Measurements from ENCODE around the gene LEAP2.

The LEAP2 gene

DNA sequence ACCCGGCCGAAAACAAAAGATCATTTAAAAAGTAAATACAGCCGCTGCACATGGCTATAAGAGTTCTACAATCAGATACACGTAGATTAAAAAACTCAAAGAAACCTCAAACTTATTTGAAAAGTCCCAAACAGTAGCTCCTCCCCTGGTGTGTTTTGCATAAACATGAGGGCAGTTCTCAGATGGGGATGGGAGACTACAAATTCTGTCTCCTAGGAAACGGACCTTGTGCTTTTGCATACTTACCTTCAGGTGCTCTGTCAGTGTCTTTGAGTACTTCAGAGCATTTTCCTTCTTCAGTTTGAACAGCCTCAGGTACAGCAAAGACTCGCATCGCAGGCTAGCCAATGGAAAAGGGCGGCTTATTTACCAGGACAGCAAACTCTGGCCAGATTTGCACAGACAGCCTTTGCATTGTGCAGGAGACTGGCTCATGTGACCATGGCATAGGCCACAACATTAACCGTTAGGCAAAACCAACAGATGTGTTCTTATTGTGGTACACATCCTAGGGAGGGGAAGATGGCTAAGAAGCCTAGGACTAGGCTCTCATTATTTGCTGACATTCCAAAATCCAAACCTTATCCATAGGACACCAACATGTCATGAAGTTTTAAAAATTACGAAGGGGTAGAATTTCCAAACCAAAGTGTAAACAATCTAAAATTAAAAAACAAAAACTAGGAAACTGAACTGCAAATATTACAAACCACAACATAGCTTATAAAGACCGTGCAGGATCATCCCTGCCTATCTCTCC lies 12.8 kb downstream of the LEAP2 start:
- Histone ChIP-seq H3K23ac (ENCODE audit: low read length in 2 of 2) (no peak overlapping the region), H3K4me1 (ENCODE audit: control insufficient read depth, insufficient read depth, low read depth, low read length) (no peaks in the 10 kb centered on the region), H3K18ac (ENCODE audit: low read depth in 1 of 2, low read length in 2 of 2) (no peak overlapping the region), H2AFZ (ENCODE audit: low read depth, low read length) (no peak overlapping the region), H2BK12ac (ENCODE audit: low read length in 2 of 2) (no peak overlapping the region), H3K9me3 (ENCODE audit: control insufficient read depth, low read length) (no peaks in the 10 kb centered on the region), H3K27ac (ENCODE audit: low read length, poor library complexity, severe bottlenecking) (no peak overlapping the region), H3K4me2 (ENCODE audit: low read length, poor library complexity, severe bottlenecking) (no peak overlapping the region), H2AK5ac (ENCODE audit: low read length, severe bottlenecking) (no peak overlapping the region), H2BK120ac (ENCODE audit: low read depth, low read length) (no peak overlapping the region), H4K8ac (ENCODE audit: low read length) (no peak overlapping the region), H2BK15ac (ENCODE audit: low read depth, poor library complexity, severe bottlenecking) (no peak overlapping the region), H4K91ac (ENCODE audit: low read length) (no peak overlapping the region), H3K9ac (ENCODE audit: low read length) (no peak overlapping the region), H3K4ac (ENCODE audit: low read depth in 1 of 2, low read length in 2 of 2) (no peak overlapping the region), H3K14ac (ENCODE audit: low read length in 2 of 2) (no peak overlapping the region), H3K27me3 (ENCODE audit: control insufficient read depth in 1 of 2, insufficient read depth in 1 of 2, low read length in 2 of 2) (no peaks in the 10 kb centered on the region), H3K79me1 (replicated peaks; ENCODE audit: low read length, poor library complexity, severe bottlenecking) (peaks cover 3% of the 10 kb centered on the region), H2BK5ac (ENCODE audit: low read depth, low read length, poor library complexity, severe bottlenecking) (no peak overlapping the region), H3K4me3 (ENCODE audit: insufficient read depth in 1 of 2, low read depth in 1 of 2, low read length in 2 of 2) (no peak overlapping the region), H3K36me3 (ENCODE audit: control insufficient read depth in 1 of 2, insufficient read depth in 2 of 2, low read depth in 1 of 2, low read length in 2 of 2) (peaks cover 23 to 95% of the 10 kb centered on the region in 2 experiments)
- DNase-seq = no peak
- 96% methylated on average over 11 of the region's 11 CpGs for WGBS

DNA sequence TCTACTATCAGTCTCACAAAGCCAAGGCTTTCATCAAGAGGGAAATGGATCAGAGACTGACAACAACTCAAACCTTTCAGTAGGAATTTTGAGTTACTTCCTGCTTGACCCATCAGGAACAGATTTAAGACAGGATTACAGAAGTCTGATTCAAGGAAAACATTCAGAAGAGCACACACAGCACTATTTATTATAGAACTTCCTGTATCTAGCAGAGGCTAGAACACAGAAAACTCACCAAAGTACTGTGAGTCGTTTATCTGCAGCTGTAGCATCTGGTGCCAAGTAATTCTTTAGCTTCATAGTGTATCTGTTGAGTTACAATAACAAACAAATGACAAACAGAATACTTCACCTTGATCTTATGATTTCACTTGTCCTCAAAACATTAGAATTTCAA lies 13.8 kb downstream of the LEAP2 start:
- DNase-seq = no peak
- no peaks in the 10 kb centered on the region for H3K9me3 ChIP-seq (ENCODE audit: control insufficient read depth, low read length)
- no peak overlapping the region for H3K18ac ChIP-seq (ENCODE audit: low read depth in 1 of 2, low read length in 2 of 2)
- no peaks in the 10 kb centered on the region for H3K27me3 ChIP-seq (ENCODE audit: control insufficient read depth in 1 of 2, insufficient read depth in 1 of 2, low read length in 2 of 2)
- no peak overlapping the region for H2BK120ac ChIP-seq (ENCODE audit: low read depth, low read length)
- no peak overlapping the region for H2AK5ac ChIP-seq (ENCODE audit: low read length, severe bottlenecking)
- no peak overlapping the region for H3K27ac ChIP-seq (ENCODE audit: low read length, poor library complexity, severe bottlenecking)
- no CpG with 5 or more reads among the region's 1 CpG for WGBS
- no peak overlapping the region for H2BK12ac ChIP-seq (ENCODE audit: low read length in 2 of 2)
- no peak overlapping the region for H3K4ac ChIP-seq (ENCODE audit: low read depth in 1 of 2, low read length in 2 of 2)
- no peak overlapping the region for H2AFZ ChIP-seq (ENCODE audit: low read depth, low read length)
- H3K4me3 ChIP-seq (ENCODE audit: insufficient read depth in 1 of 2, low read depth in 1 of 2, low read length in 2 of 2) = no peak overlapping the region
- peaks cover 19 to 95% of the 10 kb centered on the region in 2 experiments for H3K36me3 ChIP-seq (ENCODE audit: control insufficient read depth in 1 of 2, insufficient read depth in 2 of 2, low read depth in 1 of 2, low read length in 2 of 2)
- no peaks in the 10 kb centered on the region for H3K4me1 ChIP-seq (ENCODE audit: control insufficient read depth, insufficient read depth, low read depth, low read length)
- no peak overlapping the region for H3K9ac ChIP-seq (ENCODE audit: low read length)
- no peak overlapping the region for H2BK15ac ChIP-seq (ENCODE audit: low read depth, poor library complexity, severe bottlenecking)
- no peak overlapping the region for H2BK5ac ChIP-seq (ENCODE audit: low read depth, low read length, poor library complexity, severe bottlenecking)
- no peak overlapping the region for H3K4me2 ChIP-seq (ENCODE audit: low read length, poor library complexity, severe bottlenecking)
- H3K79me1 ChIP-seq (replicated peaks; ENCODE audit: low read length, poor library complexity, severe bottlenecking) = peaks cover 7% of the 10 kb centered on the region
- no peak overlapping the region for H4K8ac ChIP-seq (ENCODE audit: low read length)
- H3K23ac ChIP-seq (ENCODE audit: low read length in 2 of 2) = no peak overlapping the region
- H3K14ac ChIP-seq (ENCODE audit: low read length in 2 of 2) = no peak overlapping the region
- no peak overlapping the region for H4K91ac ChIP-seq (ENCODE audit: low read length)

DNA sequence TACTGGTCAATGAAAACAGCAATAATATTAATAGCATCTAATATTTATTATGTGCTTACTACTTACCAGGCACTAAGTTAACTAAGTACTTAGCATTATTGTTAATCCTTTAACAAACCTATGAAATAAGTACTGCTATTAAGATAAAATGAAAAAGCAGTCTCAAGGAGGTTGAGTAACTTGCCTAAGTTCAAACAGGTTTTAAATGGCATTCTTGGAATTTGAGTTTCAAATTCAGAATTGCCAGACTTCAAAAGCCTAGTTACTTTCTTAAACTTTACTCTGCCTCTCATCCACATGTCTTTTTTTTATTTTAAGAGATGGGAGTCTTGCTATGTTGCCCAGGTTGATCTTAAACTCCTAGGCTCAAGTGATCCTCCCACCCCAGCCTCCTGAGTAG lies 16.0 kb downstream of the LEAP2 start:
- Histone ChIP-seq H3K14ac (ENCODE audit: low read length in 2 of 2) (no peak overlapping the region), H3K4me3 (ENCODE audit: insufficient read depth in 1 of 2, low read depth in 1 of 2, low read length in 2 of 2) (no peak overlapping the region), H2AK5ac (ENCODE audit: low read length, severe bottlenecking) (no peak overlapping the region), H3K4me1 (ENCODE audit: control insufficient read depth, insufficient read depth, low read depth, low read length) (no peaks in the 10 kb centered on the region), H3K4ac (ENCODE audit: low read depth in 1 of 2, low read length in 2 of 2) (no peak overlapping the region), H3K9ac (ENCODE audit: low read length) (no peak overlapping the region), H3K79me1 (replicated peaks; ENCODE audit: low read length, poor library complexity, severe bottlenecking) (peaks cover 7% of the 10 kb centered on the region), H4K91ac (ENCODE audit: low read length) (no peak overlapping the region), H3K18ac (ENCODE audit: low read depth in 1 of 2, low read length in 2 of 2) (no peak overlapping the region), H2BK120ac (ENCODE audit: low read depth, low read length) (no peak overlapping the region), H3K9me3 (ENCODE audit: control insufficient read depth, low read length) (no peaks in the 10 kb centered on the region), H3K4me2 (ENCODE audit: low read length, poor library complexity, severe bottlenecking) (no peak overlapping the region), H2BK12ac (ENCODE audit: low read length in 2 of 2) (no peak overlapping the region), H2AFZ (ENCODE audit: low read depth, low read length) (no peak overlapping the region), H2BK15ac (ENCODE audit: low read depth, poor library complexity, severe bottlenecking) (no peak overlapping the region), H3K36me3 (ENCODE audit: control insufficient read depth in 1 of 2, insufficient read depth in 2 of 2, low read depth in 1 of 2, low read length in 2 of 2) (peaks cover 14 to 95% of the 10 kb centered on the region in 2 experiments), H2BK5ac (ENCODE audit: low read depth, low read length, poor library complexity, severe bottlenecking) (no peak overlapping the region), H3K27me3 (ENCODE audit: control insufficient read depth in 1 of 2, insufficient read depth in 1 of 2, low read length in 2 of 2) (no peaks in the 10 kb centered on the region), H4K8ac (ENCODE audit: low read length) (no peak overlapping the region), H3K27ac (ENCODE audit: low read length, poor library complexity, severe bottlenecking) (no peak overlapping the region), H3K23ac (ENCODE audit: low read length in 2 of 2) (no peak overlapping the region)
- no peak for DNase-seq

DNA sequence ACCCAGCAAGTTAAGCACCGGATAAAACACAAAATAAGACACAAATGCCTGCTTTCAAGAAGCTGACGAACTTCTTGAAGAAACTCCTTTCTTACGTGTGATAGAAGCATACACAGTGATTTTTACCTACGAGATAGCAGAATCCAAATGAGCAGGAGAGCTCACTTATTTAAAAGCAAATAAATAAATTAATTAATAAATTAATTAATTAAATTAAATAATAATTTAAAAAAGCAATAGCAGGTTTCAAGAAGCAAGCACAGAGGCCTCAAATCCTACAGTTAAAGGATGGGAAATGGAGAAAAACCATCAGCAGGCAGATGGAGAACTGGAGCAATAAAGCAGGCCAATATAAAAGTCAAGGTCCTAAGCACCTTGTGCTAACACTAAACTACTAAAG lies 17.3 kb downstream of the LEAP2 start:
- no peak overlapping the region for H3K4me2 ChIP-seq (ENCODE audit: low read length, poor library complexity, severe bottlenecking)
- no peak overlapping the region for H4K8ac ChIP-seq (ENCODE audit: low read length)
- H2BK12ac ChIP-seq (ENCODE audit: low read length in 2 of 2) = no peak overlapping the region
- peaks cover 11% of the 10 kb centered on the region for H3K79me1 ChIP-seq (replicated peaks; ENCODE audit: low read length, poor library complexity, severe bottlenecking)
- H2BK5ac ChIP-seq (ENCODE audit: low read depth, low read length, poor library complexity, severe bottlenecking) = no peak overlapping the region
- no peaks in the 10 kb centered on the region for H3K4me1 ChIP-seq (ENCODE audit: control insufficient read depth, insufficient read depth, low read depth, low read length)
- H3K27me3 ChIP-seq (ENCODE audit: control insufficient read depth in 1 of 2, insufficient read depth in 1 of 2, low read length in 2 of 2) = no peaks in the 10 kb centered on the region
- 96% methylated on average over 3 of the region's 4 CpGs for WGBS
- H3K18ac ChIP-seq (ENCODE audit: low read depth in 1 of 2, low read length in 2 of 2) = no peak overlapping the region
- no peak overlapping the region for H4K91ac ChIP-seq (ENCODE audit: low read length)
- no peak overlapping the region for H2AK5ac ChIP-seq (ENCODE audit: low read length, severe bottlenecking)
- no peak overlapping the region for H3K9ac ChIP-seq (ENCODE audit: low read length)
- no peak overlapping the region for H3K27ac ChIP-seq (ENCODE audit: low read length, poor library complexity, severe bottlenecking)
- no peak overlapping the region for H3K4ac ChIP-seq (ENCODE audit: low read depth in 1 of 2, low read length in 2 of 2)
- H3K14ac ChIP-seq (ENCODE audit: low read length in 2 of 2) = no peak overlapping the region
- H3K36me3 ChIP-seq (ENCODE audit: control insufficient read depth in 1 of 2, insufficient read depth in 2 of 2, low read depth in 1 of 2, low read length in 2 of 2) = peaks cover 17 to 98% of the 10 kb centered on the region in 2 experiments
- no peak overlapping the region for H2AFZ ChIP-seq (ENCODE audit: low read depth, low read length)
- H3K23ac ChIP-seq (ENCODE audit: low read length in 2 of 2) = no peak overlapping the region
- no peaks in the 10 kb centered on the region for H3K9me3 ChIP-seq (ENCODE audit: control insufficient read depth, low read length)
- H3K4me3 ChIP-seq (ENCODE audit: insufficient read depth in 1 of 2, low read depth in 1 of 2, low read length in 2 of 2) = no peak overlapping the region
- H2BK15ac ChIP-seq (ENCODE audit: low read depth, poor library complexity, severe bottlenecking) = no peak overlapping the region
- H2BK120ac ChIP-seq (ENCODE audit: low read depth, low read length) = no peak overlapping the region
- no peak for DNase-seq
